HEK293 (cell line): Measurements from ENCODE around the gene SCAF1.
A peak's percentile ranks its signal among the peaks of the same experiment; 100 is the strongest.

Experiments
- CTCF ChIA-PET: fragments of 350-600 bp; formaldehyde crosslinking; extraction: SDS; loops from one replicate; lab custom pipeline; 2021; ENCODE audit warnings: antibody characterized with exemption; lab: Yijun Ruan, JAX
- POLR2A ChIA-PET: fragments of 300-600 bp; formaldehyde crosslinking; extraction: SDS; loops from one replicate; lab custom pipeline; 2020; ENCODE audit warnings: antibody characterized with exemption, inconsistent platforms; lab: Yijun Ruan, JAX
- H3K27ac ChIP-seq: fragments of 200-500 bp; sonication (Bioruptor generic); 2 replicates; pipeline ENCODE4 v1.5.1; 2014; ENCODE audit warnings: low read depth, low read length, control low read depth, inconsistent platforms; ENCODE audit errors: extremely low read depth
- H3K36me3 ChIP-seq, 2 experiments: fragments of 200-500 bp in 1 of 2; sonication (Bioruptor generic) in 1 of 2; 1 replicate in 1 of 2; 2 replicates in 1 of 2; pipeline ENCODE4 v1.5.1; 2014 to 2017; ENCODE audit warnings: inconsistent platforms in 2 of 2, low read length in 2 of 2; ENCODE audit not compliant: control insufficient read depth in 2 of 2, insufficient read depth in 1 of 2
- H3K4me1 ChIP-seq: fragments of 200-500 bp; sonication (Bioruptor generic); 2 replicates; pipeline ENCODE4 v1.5.1; 2014; ENCODE audit warnings: mild to moderate bottlenecking, low read length, inconsistent platforms; ENCODE audit not compliant: control insufficient read depth, insufficient read depth
- H3K4me3 ChIP-seq: 2 replicates; pipeline ENCODE4 v1.5.1; 2011; ENCODE audit warnings: low read depth, mild to moderate bottlenecking, control low read depth, low read length, moderate library complexity
- H3K9me3 ChIP-seq: fragments of 200-500 bp; sonication (Bioruptor generic); 2 replicates; pipeline ENCODE4 v1.5.1; 2014; ENCODE audit warnings: low read depth, low read length, inconsistent platforms; ENCODE audit not compliant: control insufficient read depth, insufficient read depth
- KLF8 ChIP-seq: fragments of 450-650 bp; formaldehyde crosslinking; IDR thresholded peaks from 2 replicates; pipeline ENCODE4 v1.5.1; 2016; ENCODE audit warnings: missing biosample characterization, missing genetic modification characterization
- OVOL3 ChIP-seq: fragments of 450-650 bp; formaldehyde crosslinking; IDR thresholded peaks from 2 replicates; pipeline ENCODE4 v1.5.1; 2016; ENCODE audit warnings: missing biosample characterization, missing genetic modification characterization
- SCRT1 ChIP-seq: fragments of 450-650 bp; formaldehyde crosslinking; IDR thresholded peaks from 2 replicates; pipeline ENCODE4 v1.5.1; 2016; ENCODE audit warnings: missing biosample characterization, missing genetic modification characterization, borderline replicate concordance
- YY1 ChIP-seq: fragments of 450-650 bp; formaldehyde crosslinking; IDR thresholded peaks from 2 replicates; pipeline ENCODE4 v1.5.1; 2018; ENCODE audit warnings: missing biosample characterization, missing genetic modification characterization
- ZBTB21 ChIP-seq: fragments of 450-650 bp; formaldehyde crosslinking; IDR thresholded peaks from 2 replicates; pipeline ENCODE4 v1.5.1; 2017; ENCODE audit warnings: missing biosample characterization, missing genetic modification characterization
- ZNF121 ChIP-seq: fragments of 450-650 bp; formaldehyde crosslinking; IDR thresholded peaks from 2 replicates; pipeline ENCODE4 v1.5.1; 2016; ENCODE audit warnings: missing biosample characterization, missing genetic modification characterization
- TF ChIP-seq, protein P1 (sequence below): fragments of 450-650 bp; formaldehyde crosslinking; IDR thresholded peaks from 2 replicates; pipeline ENCODE4 v1.5.1; 2016; ENCODE audit warnings: missing biosample characterization, missing genetic modification characterization
- TF ChIP-seq, protein P2 (sequence below): fragments of 450-650 bp; formaldehyde crosslinking; IDR thresholded peaks from 2 replicates; pipeline ENCODE4 v1.5.1; 2016; ENCODE audit warnings: missing biosample characterization, missing genetic modification characterization
- TF ChIP-seq, protein P3 (sequence below): fragments of 450-650 bp; formaldehyde crosslinking; IDR thresholded peaks from 2 replicates; pipeline ENCODE4 v1.5.1; 2016; ENCODE audit warnings: missing biosample characterization, missing genetic modification characterization, borderline replicate concordance
- TF ChIP-seq, protein P4 (sequence below): fragments of 450-650 bp; formaldehyde crosslinking; IDR thresholded peaks from 2 replicates; pipeline ENCODE4 v1.5.1; 2016; ENCODE audit warnings: missing biosample characterization, missing genetic modification characterization
- TF ChIP-seq, protein P5 (sequence below): fragments of 450-650 bp; formaldehyde crosslinking; IDR thresholded peaks from 2 replicates; pipeline ENCODE4 v1.5.1; 2017; ENCODE audit warnings: missing biosample characterization, missing genetic modification characterization

Gene SCAF1

DNA sequence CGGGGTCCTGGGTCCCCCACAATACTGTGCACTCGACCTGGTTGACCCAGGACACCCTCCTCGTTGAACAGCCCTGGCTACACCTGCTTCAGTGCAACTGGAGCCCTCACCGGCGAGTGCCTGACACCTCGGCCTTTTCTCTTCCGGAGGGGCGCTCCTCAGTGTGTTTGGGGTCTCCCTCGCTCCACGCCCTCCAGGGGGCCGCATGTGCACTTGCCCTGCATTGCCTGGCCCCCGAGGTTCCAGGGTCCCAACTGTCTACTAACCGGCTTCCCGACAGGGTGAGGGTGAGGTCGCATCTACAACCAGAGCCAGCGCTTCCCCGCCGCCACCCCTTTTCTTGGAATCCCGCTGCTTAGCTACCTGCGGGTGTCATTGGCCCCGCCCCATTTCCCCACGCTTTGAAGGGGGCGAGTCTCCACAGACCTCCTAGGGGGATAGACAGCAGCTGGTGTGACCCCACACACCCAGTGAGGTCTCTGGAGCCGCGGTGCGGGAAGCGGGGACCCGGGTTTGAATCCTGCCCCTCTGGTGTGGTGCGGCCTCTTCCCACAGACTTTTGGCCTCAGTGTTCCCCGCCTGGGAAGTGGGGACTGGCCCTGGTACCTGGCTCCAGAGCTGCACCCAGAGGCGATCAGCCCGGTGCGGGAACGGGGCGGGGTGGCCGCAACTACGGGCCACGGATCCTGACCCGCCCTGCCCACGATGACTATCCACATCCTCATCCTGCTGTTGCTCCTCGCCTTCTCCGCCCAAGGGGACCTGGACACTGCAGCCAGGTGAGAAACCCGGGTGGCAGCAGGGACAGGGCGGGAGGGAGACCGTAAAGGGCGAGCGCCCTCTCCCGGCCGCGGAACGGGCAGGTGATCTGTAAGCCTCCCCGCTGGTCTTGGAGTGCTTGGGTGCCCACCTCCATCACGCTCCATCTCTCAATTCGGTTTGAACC, 47.4 kb downstream of the SCAF1 start, which contains the start of gene ADM5:
ADM5 (plus strand) TSS at position 462 of the 946 bp plus-strand sequence; CDS start at position 706, 244 bp downstream.
- ChIA-PET POLR2A (interaction anchor here (1.2 to 1.4 kb wide), 2 partner anchors 13 to 77 kb away, joined by 3 to 7 read pairs; partner anchors contain the start of gene AP2A1), CTCF (interaction anchor here (0.7 kb wide), 1 partner anchor 172 kb away, joined by 3 read pairs; no protein-coding TSS in a partner anchor)
- H3K4me3 ChIP-seq, result no peak within 1 kb of the TSS
- no peak within 1 kb of the TSS; the same call in 1 of the 2 replicates for H3K27ac ChIP-seq
- H3K4me1 ChIP-seq, result peaks cover 8% of the 10 kb centered on the region
- TF ChIP-seq KLF8 (tag by site-specific recombination) (peak; percentile 45; the same call in 1 of the 2 replicates), YY1 (tag by site-specific recombination) (no peak), SCRT1 (tag by site-specific recombination) (no peak), OVOL3 (tag by site-specific recombination) (no peak), ZNF121 (tag by site-specific recombination) (0 out of 2 replicates have a peak, but pooled peaks have one; percentile 37), ZBTB21 (tag by site-specific recombination) (no peak)
- TF ChIP-seq, protein P1, sequence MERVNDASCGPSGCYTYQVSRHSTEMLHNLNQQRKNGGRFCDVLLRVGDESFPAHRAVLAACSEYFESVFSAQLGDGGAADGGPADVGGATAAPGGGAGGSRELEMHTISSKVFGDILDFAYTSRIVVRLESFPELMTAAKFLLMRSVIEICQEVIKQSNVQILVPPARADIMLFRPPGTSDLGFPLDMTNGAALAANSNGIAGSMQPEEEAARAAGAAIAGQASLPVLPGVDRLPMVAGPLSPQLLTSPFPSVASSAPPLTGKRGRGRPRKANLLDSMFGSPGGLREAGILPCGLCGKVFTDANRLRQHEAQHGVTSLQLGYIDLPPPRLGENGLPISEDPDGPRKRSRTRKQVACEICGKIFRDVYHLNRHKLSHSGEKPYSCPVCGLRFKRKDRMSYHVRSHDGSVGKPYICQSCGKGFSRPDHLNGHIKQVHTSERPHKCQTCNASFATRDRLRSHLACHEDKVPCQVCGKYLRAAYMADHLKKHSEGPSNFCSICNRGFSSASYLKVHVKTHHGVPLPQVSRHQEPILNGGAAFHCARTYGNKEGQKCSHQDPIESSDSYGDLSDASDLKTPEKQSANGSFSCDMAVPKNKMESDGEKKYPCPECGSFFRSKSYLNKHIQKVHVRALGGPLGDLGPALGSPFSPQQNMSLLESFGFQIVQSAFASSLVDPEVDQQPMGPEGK, result 0 out of 2 replicates have a peak, but pooled peaks have one; percentile 2
- TF ChIP-seq, protein P2, sequence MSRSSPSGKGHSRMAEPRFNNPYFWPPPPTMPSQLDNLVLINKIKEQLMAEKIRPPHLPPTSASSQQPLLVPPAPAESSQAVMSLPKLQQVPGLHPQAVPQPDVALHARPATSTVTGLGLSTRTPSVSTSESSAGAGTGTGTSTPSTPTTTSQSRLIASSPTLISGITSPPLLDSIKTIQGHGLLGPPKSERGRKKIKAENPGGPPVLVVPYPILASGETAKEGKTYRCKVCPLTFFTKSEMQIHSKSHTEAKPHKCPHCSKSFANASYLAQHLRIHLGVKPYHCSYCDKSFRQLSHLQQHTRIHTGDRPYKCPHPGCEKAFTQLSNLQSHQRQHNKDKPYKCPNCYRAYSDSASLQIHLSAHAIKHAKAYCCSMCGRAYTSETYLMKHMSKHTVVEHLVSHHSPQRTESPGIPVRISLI (tag by site-specific recombination), result no peak
- H3K36me3 ChIP-seq, result peaks cover 7 to 43% of the 10 kb centered on the region in 2 experiments
- H3K9me3 ChIP-seq, result no peaks in the 10 kb centered on the region

DNA sequence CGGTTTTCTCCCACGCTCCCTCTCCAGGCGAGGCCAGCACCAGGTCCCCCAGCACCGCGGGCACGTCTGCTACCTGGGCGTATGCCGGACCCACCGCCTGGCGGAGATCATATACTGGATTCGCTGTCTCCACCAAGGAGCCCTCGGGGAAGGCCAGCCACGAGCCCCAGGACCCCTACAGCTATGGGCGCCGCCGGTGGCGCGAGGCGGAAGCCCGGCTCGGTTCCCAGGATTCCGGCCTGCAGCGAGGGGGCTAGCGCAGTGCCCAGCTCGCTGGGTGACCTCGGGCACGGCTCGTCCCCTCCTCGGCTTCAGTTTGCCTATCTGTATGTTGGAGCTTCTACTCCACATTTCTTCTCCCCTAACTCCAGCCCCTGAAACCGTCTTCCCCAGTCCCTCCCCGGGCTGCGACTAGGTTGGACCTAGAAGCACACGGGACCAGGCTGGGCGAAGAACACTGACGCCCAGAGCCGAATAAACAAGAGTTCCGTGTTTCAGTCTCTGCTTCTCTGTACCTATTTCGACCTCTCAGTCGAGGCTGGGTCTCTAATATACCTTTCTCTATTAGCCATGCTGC, 48.2 kb downstream of the SCAF1 start:
- Histone ChIP-seq H3K27ac (no peak overlapping the region; the same call in 1 of the 2 replicates), H3K36me3 (peaks cover 5 to 36% of the 10 kb centered on the region in 2 experiments), H3K9me3 (no peaks in the 10 kb centered on the region), H3K4me3 (no peak overlapping the region), H3K4me1 (peaks cover 8% of the 10 kb centered on the region)
- ChIA-PET CTCF (interaction anchor here (0.6 to 1.1 kb wide), 3 partner anchors 9 to 27 kb away, joined by 3 to 6 read pairs (median 3); no protein-coding TSS in a partner anchor), POLR2A (interaction anchor here (1.2 to 1.4 kb wide), 2 partner anchors 14 to 76 kb away, joined by 3 to 7 read pairs; partner anchors contain the start of gene AP2A1)
- TF ChIP-seq, protein P3, sequence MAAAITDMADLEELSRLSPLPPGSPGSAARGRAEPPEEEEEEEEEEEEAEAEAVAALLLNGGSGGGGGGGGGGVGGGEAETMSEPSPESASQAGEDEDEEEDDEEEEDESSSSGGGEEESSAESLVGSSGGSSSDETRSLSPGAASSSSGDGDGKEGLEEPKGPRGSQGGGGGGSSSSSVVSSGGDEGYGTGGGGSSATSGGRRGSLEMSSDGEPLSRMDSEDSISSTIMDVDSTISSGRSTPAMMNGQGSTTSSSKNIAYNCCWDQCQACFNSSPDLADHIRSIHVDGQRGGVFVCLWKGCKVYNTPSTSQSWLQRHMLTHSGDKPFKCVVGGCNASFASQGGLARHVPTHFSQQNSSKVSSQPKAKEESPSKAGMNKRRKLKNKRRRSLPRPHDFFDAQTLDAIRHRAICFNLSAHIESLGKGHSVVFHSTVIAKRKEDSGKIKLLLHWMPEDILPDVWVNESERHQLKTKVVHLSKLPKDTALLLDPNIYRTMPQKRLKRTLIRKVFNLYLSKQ (tag by site-specific recombination), result no peak
- TF ChIP-seq, protein P4, sequence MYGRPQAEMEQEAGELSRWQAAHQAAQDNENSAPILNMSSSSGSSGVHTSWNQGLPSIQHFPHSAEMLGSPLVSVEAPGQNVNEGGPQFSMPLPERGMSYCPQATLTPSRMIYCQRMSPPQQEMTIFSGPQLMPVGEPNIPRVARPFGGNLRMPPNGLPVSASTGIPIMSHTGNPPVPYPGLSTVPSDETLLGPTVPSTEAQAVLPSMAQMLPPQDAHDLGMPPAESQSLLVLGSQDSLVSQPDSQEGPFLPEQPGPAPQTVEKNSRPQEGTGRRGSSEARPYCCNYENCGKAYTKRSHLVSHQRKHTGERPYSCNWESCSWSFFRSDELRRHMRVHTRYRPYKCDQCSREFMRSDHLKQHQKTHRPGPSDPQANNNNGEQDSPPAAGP (tag by site-specific recombination), result no peak
- TF ChIP-seq, protein P5, sequence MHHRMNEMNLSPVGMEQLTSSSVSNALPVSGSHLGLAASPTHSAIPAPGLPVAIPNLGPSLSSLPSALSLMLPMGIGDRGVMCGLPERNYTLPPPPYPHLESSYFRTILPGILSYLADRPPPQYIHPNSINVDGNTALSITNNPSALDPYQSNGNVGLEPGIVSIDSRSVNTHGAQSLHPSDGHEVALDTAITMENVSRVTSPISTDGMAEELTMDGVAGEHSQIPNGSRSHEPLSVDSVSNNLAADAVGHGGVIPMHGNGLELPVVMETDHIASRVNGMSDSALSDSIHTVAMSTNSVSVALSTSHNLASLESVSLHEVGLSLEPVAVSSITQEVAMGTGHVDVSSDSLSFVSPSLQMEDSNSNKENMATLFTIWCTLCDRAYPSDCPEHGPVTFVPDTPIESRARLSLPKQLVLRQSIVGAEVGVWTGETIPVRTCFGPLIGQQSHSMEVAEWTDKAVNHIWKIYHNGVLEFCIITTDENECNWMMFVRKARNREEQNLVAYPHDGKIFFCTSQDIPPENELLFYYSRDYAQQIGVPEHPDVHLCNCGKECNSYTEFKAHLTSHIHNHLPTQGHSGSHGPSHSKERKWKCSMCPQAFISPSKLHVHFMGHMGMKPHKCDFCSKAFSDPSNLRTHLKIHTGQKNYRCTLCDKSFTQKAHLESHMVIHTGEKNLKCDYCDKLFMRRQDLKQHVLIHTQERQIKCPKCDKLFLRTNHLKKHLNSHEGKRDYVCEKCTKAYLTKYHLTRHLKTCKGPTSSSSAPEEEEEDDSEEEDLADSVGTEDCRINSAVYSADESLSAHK (tag by site-specific recombination), result peak; percentile 42; the same call in 1 of the 2 replicates
